ENCODE results near the gene CCDC186. TPM values are rescaled to one million over a fixed set of nuclear protein-coding genes. Genes with fewer than 3 reads are reported as not detected.
A peak's percentile ranks its signal among the peaks of the same experiment; 100 is the strongest.

CCDC186 gene
- polyA plus RNA-seq, 1 of the 3 experiments (the other 2 are of a cell fraction) = 1.3 TPM

GRCh38 chr10:114172216-114172615 is 1.8 kb downstream of the CCDC186 start:
- peaks cover 61% of the 10 kb centered on the region; the same call in 1 of the 2 replicates for H3K79me2 ChIP-seq (ENCODE audit: insufficient read depth)
- peaks cover 0 to 8% of the 10 kb centered on the region in 2 experiments for H3K36me3 ChIP-seq (replicated peaks in 1 of 2; ENCODE audit: control insufficient read depth in 1 of 2, insufficient read depth in 2 of 2, low read length in 1 of 2)
- H4K20me1 ChIP-seq (ENCODE audit: insufficient read depth) = no peaks in the 10 kb centered on the region
- H3K4me2 ChIP-seq = peak overlapping the region; percentile 89; the same call in 1 of the 2 replicates
- H3K4me3 ChIP-seq (ENCODE audit: low read depth in 2 of 2, low read length in 1 of 2) = peak overlapping the region in 1 of 2 experiments; percentile 91; a peak in 1 of 4 replicates
- no peak overlapping the region for H3K9ac ChIP-seq
- H2AFZ ChIP-seq (ENCODE audit: low read depth) = no peak overlapping the region
- POLR2A ChIA-PET = no interaction called here
- no peaks in the 10 kb centered on the region for H3K9me2 ChIP-seq
- no peak for DNase-seq
- WGBS (ENCODE audit: low lambda C conversion rate) = 44% methylated on average over 1 of the region's 1 CpG
- peaks cover 3% of the 10 kb centered on the region for H3F3A ChIP-seq (replicated peaks; ENCODE audit: insufficient read depth)
- H3K9me3 ChIP-seq = no peaks in the 10 kb centered on the region
- TF ChIP-seq IRF3 (IDR thresholded peaks at IDR 0.05; ENCODE audit: low read depth, low read length) (no peak), FOXJ3 (CRISPR knock-in tag; IDR thresholded peaks at IDR 0.05) (no peak), MAX (IDR thresholded peaks at IDR 0.05; ENCODE audit: low read depth) (no peak), USF1 (IDR thresholded peaks at IDR 0.05; ENCODE audit: borderline replicate concordance, low read depth) (no peak), MXI1 (IDR thresholded peaks at IDR 0.05; ENCODE audit: low read depth, low read length) (no peak), SMC3 (IDR thresholded peaks at IDR 0.05; ENCODE audit: low read depth, low read length) (no peak), YY1 (IDR thresholded peaks at IDR 0.05; ENCODE audit: low read depth) (no peak), TEAD4 (IDR thresholded peaks at IDR 0.05; ENCODE audit: borderline replicate concordance, insufficient read depth) (no peak), REST (IDR thresholded peaks at IDR 0.05; ENCODE audit: low read depth, low read length) (no peak), GATA2 (CRISPR knock-in tag; IDR thresholded peaks at IDR 0.05) (no peak), EZH2phosphoT487 (IDR thresholded peaks at IDR 0.05; ENCODE audit: borderline replicate concordance, low read depth) (no peak), USF2 (IDR thresholded peaks at IDR 0.05; ENCODE audit: borderline replicate concordance, low read depth, low read length) (no peak), ELF1 (IDR thresholded peaks at IDR 0.05) (no peak), CHD2 (IDR thresholded peaks at IDR 0.05; ENCODE audit: low read length, partially characterized antibody) (no peak), MEF2A (IDR thresholded peaks at IDR 0.05; ENCODE audit: borderline replicate concordance, low read depth) (no peak)
- 0 out of 4 replicates have a peak overlapping the region, but pooled peaks of 1 of the 2 experiments have one; percentile 20 for H3K27ac ChIP-seq (ENCODE audit: low read depth in 2 of 2, low read length in 1 of 2)
- H3K4me1 ChIP-seq (ENCODE audit: control insufficient read depth in 1 of 2, insufficient read depth in 2 of 2, low read depth in 1 of 2, low read length in 1 of 2) = peaks cover 0 to 4% of the 10 kb centered on the region in 2 experiments; a peak in 2 of 4 replicates
- H3K27me3 ChIP-seq (ENCODE audit: insufficient read depth) = no peaks in the 10 kb centered on the region
- CTCF ChIA-PET = no interaction called here
